D721Med (cell line): ENCODE measurements around the gene TMEM39B.
"Not testable (repeated sequence)": the region's sequence is repeated elsewhere in the genome, so short reads cannot be mapped to it uniquely, and the experiment has no call there.

Experiments
- DNase-seq: peaks from one replicate; pipeline ENCODE4 v3.0.0; 2011; ENCODE audit warnings: low spot score; ENCODE audit not compliant: insufficient read length
- FAIRE-seq: peaks from 2 replicates; lab custom pipeline; 2011; peaks lifted over from hg19 to GRCh38; lab: Jason Lieb, UNC
- TF ChIP-seq, protein P1 (sequence below): IDR thresholded peaks from 2 replicates; pipeline ENCODE4 v1.5.1; 2012; ENCODE audit warnings: mild to moderate bottlenecking, control low read depth; ENCODE audit not compliant: insufficient read depth; ENCODE audit errors: missing control alignments

Gene TMEM39B

DNA sequence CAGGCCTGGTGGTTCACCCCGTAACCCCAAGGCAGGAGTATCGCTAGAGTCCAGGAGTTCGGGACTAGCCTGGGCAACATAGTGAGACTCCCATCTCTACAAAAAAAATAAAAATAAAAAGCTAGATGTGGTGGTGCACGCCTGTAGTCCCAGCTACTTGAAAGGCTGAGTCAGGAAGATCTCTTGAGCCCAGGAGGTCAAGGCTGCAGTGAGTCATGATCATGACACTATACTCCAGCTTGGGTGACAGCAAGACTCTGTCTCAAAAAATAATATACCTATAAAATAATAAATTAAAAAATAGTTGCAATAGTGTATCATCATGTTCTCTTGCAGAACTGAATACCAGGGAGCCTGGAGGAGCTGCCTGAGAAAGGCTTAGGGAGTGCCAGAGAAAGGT is 19.9 kb upstream of the TMEM39B start:
- no peak for DNase-seq
- no peak for FAIRE-seq
- TF ChIP-seq, protein P1, sequence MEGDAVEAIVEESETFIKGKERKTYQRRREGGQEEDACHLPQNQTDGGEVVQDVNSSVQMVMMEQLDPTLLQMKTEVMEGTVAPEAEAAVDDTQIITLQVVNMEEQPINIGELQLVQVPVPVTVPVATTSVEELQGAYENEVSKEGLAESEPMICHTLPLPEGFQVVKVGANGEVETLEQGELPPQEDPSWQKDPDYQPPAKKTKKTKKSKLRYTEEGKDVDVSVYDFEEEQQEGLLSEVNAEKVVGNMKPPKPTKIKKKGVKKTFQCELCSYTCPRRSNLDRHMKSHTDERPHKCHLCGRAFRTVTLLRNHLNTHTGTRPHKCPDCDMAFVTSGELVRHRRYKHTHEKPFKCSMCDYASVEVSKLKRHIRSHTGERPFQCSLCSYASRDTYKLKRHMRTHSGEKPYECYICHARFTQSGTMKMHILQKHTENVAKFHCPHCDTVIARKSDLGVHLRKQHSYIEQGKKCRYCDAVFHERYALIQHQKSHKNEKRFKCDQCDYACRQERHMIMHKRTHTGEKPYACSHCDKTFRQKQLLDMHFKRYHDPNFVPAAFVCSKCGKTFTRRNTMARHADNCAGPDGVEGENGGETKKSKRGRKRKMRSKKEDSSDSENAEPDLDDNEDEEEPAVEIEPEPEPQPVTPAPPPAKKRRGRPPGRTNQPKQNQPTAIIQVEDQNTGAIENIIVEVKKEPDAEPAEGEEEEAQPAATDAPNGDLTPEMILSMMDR: no peak

DNA sequence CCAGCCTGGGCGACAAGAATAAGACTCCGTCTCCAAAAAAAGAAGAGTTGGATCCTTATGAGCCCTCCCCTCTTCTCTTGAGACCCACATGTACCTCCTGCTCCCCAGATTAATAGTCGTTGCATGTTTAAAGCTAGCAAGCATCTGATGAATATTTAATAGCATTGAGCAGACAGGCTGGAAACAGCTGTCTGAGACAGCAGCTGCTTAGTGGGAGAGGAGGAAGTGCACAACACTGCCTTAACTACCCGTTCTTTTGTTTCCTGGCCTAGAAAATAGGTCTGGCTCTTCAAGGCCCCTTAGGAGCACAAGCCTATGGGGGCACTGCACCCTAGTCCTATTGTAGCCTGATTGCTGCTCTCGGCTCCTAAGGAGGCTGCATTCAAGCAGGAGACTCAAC is 17.3 kb upstream of the TMEM39B start:
- FAIRE-seq (no peak), DNase-seq (no peak)
- TF ChIP-seq, protein P1: no peak

DNA sequence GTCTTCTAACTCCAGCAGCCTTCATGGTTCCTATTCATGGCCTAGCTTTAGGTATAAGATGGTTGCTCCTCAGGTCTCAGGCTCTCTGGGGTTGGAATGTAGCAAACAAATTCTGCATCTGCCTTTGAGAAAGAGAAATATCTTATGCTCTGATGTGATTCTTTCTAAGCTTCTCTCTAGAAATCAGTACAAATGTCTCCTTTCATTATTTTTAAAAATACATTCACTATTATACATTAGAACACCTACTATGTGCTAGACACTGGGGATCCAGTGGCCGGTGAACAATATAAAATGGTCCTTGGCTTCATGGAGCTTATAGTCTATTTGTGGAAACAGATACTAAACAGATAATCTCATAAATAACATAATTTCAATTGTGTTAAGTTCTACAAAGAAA is 16.1 kb upstream of the TMEM39B start:
- no peak for FAIRE-seq
- TF ChIP-seq, protein P1: no peak

DNA sequence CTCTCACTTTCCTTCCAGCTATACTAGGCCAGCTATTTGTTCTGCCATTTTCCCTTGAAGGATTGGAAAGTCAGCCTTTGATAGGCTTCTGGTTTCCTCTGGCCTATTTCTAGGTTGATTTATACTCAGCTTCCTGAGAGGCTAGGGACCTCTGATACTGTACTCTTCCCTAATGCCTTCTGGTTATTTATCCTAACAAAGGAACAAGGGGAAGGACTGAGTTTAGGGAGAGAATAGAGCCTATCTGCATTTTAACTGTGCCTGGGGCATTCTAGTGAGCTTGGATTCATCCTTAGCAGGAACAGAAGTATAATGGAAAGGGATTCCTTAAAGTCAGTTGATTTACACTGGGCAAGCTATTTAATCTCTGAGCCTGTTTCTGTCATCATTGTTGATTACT is 11.8 kb upstream of the TMEM39B start:
- TF ChIP-seq, protein P1: no peak
- no peak for FAIRE-seq
- DNase-seq: no peak

More for the DNA sequence above, 16.1 kb upstream of the TMEM39B start:
- DNase-seq: no peak

DNA sequence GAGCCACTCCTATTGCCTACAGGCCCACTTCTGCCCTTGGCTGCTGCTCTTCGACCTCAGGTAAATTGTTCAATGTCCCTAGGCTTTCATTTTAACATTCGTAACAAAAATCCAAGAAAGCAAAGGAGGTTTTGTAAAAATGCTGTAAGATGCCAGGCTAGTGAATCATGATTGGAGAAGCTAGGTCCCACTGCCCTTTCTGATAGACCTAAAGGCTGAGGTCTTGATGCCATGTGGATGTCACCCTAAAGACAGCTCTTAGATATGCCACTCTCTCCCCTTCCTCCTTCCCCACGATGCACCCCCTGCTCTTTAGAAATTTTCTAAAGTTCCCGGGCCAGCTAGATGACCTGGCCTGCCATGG is 9.9 kb upstream of the TMEM39B start:
- DNase-seq: no peak
- no peak for FAIRE-seq
- TF ChIP-seq, protein P1: no peak

DNA sequence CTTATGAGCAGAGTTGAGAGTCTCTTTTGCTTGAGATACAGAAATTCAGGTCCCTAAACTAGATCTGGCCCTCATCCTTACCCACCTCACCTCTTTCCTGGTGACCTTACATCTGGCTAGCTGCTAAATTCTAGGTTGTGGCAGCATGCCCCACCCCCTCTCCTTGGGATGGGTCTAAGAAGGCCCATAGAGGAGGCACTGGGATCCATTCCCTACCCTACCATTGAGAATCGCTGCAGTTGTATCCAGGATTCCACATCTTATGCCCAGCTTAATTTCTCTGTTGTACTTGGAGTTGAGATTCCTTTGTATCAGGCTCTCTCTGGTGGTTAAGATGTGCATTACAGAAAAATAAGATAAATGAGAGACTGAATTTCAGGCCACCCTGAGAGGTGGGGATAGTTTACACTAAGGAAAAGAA is 9.5 kb upstream of the TMEM39B start:
- peak; percentile 61 for FAIRE-seq
- DNase-seq: peak; percentile 46

DNA sequence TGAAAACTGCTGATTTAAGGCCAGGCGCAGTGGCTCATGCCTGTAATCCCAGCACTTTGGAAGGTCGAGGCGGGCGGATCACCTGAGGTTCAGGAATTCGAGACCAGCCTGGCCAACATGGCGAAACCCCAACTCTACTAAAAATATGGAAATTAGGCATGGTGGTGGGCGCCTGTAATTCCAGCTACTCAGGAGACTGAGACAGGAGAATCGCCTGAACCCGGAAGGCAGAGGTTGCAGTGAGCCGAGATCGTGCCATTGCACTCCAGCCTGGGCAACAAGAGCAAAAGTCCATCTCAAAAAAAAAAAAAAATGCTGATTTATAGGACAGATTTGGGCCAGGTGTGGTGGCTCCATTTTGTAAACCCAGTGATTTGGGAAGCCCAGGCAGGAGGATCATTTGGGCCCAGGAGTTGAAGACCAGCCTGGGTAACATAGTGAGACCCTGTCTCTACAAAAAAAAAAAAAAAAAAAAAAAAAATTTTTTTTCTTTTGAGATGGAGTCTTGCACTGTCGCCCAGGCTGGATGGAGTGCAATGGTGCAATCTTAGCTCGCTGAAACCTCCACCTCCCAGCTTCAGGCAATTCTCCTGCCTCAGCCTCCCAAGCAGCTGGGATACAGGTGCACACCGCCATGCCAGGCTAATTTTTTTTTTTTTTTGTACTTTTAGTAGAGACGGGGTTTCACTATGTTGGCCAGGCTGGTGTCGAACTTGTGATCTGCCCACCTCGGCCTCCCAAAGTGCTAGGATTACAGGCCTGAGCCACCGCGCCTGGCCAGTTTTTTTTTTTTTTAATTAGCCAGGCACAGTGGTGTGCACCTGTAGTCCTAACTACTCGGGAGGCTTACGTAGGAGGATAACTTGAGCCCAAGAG is 6.9 kb upstream of the TMEM39B start:
- FAIRE-seq, DNase-seq: not testable (repeated sequence)

More for the DNA sequence above, 9.5 kb upstream of the TMEM39B start:
- TF ChIP-seq, protein P1: peak; percentile 76
